Naive thymus-derived CD4-positive, alpha-beta T cell (primary cell): Measurements from ENCODE around the gene TNFRSF1A. TPM values are rescaled to one million over a fixed set of nuclear protein-coding genes. Genes with fewer than 3 reads are reported as not detected.
A peak's percentile ranks its signal among the peaks of the same experiment; 100 is the strongest.

Source experiments
- ATAC-seq: fragments of 150-1000 bp; cut with Tn5 transposase; 2 replicates; pipeline ENCODE4 v1.10.0; 2021; ENCODE audit warnings: mild to moderate bottlenecking, moderate library complexity
- CTCF ChIA-PET: fragments of 350-600 bp; sonication (Branson Sonifier 250); formaldehyde crosslinking; loops from one replicate; lab custom pipeline; 2021; ENCODE audit warnings: antibody characterized with exemption; lab: Charles Lee
- POLR2A ChIA-PET: fragments of 350-600 bp; sonication (Branson Sonifier 250); formaldehyde crosslinking; loops from one replicate; lab custom pipeline; 2021; ENCODE audit warnings: antibody characterized with exemption, inconsistent platforms; lab: Charles Lee
- DNase-seq, 9 donors: peaks; one replicate each; pipeline versions ENCODE4 v3.0.0 to v3.0.0-alpha.2; 2020 to 2022; ENCODE audit warnings: mixed read lengths in 1 of 9
- H3K27ac ChIP-seq: one replicate; pipeline ENCODE4 v1.7.0; 2013; ENCODE audit warnings: mild to moderate bottlenecking, low read depth, low read length, moderate library complexity
- H3K27me3 ChIP-seq, 2 donors: one replicate each; pipeline ENCODE4 v1.7.0; 2013; ENCODE audit warnings: low read length in 2 of 2, mild to moderate bottlenecking in 2 of 2, moderate library complexity in 2 of 2; ENCODE audit not compliant: control insufficient read depth in 2 of 2, insufficient read depth in 2 of 2
- H3K36me3 ChIP-seq, 3 experiments: 1 replicate in 2 of 3; 2 replicates in 1 of 3; pipeline ENCODE4 v1.7.0; 2013; ENCODE audit warnings: low read length in 3 of 3, mild to moderate bottlenecking in 3 of 3, moderate library complexity in 1 of 3; ENCODE audit not compliant: insufficient read depth in 3 of 3, control insufficient read depth in 2 of 3
- H3K4me1 ChIP-seq, 2 donors: one replicate each; pipeline ENCODE4 v1.7.0; 2013; ENCODE audit warnings: low read length in 2 of 2, mild to moderate bottlenecking in 2 of 2, moderate library complexity in 1 of 2; ENCODE audit not compliant: control insufficient read depth in 2 of 2, insufficient read depth in 2 of 2
- H3K4me3 ChIP-seq: 2 replicates; pipeline ENCODE4 v1.7.0; 2013; ENCODE audit warnings: mild to moderate bottlenecking, low read length
- H3K9me3 ChIP-seq, 3 experiments: 1 replicate in 2 of 3; 2 replicates in 1 of 3; pipeline ENCODE4 v1.7.0; 2013; ENCODE audit warnings: low read length in 3 of 3; ENCODE audit not compliant: control insufficient read depth in 2 of 3
- H3K27ac Mint-ChIP-seq, 9 donors: one replicate each; pipeline ENCODE4 v1.8.0; 2020 to 2022; ENCODE audit warnings: mixed read lengths in 9 of 9, mild to moderate bottlenecking in 8 of 9, moderate library complexity in 5 of 9, inconsistent platforms in 2 of 9
- H3K27me3 Mint-ChIP-seq, 5 donors: one replicate each; pipeline ENCODE4 v1.8.0; 2021 to 2022; ENCODE audit warnings: mixed read lengths in 5 of 5, mild to moderate bottlenecking in 1 of 5
- H3K36me3 Mint-ChIP-seq, 5 donors: one replicate each; pipeline ENCODE4 v1.8.0; 2020 to 2022; ENCODE audit warnings: mixed read lengths in 5 of 5, mild to moderate bottlenecking in 3 of 5, inconsistent platforms in 1 of 5
- H3K4me1 Mint-ChIP-seq, 7 donors: one replicate each; pipeline ENCODE4 v1.8.0; 2020 to 2022; ENCODE audit warnings: mixed read lengths in 7 of 7, mild to moderate bottlenecking in 3 of 7, inconsistent platforms in 1 of 7
- H3K4me3 Mint-ChIP-seq, 10 donors: one replicate each; pipeline ENCODE4 v1.8.0; 2020 to 2022; ENCODE audit warnings: mild to moderate bottlenecking in 10 of 10, mixed read lengths in 10 of 10, moderate library complexity in 6 of 10, inconsistent platforms in 2 of 10
- H3K9me3 Mint-ChIP-seq, 11 donors: one replicate each; pipeline ENCODE4 v1.8.0; 2020 to 2022; ENCODE audit warnings: mixed read lengths in 11 of 11, mild to moderate bottlenecking in 4 of 11, inconsistent platforms in 1 of 11, moderate library complexity in 1 of 11
- intact Hi-C, 2 donors: fragments of 100-400 bp; cut with micrococcal nuclease; formaldehyde crosslinking; loops; one replicate each; pipeline ENCODE4 v1.15.1; 2023
- polyA plus RNA-seq, 2 donors: library from polyadenylated mRNA; unstranded; fragments of 300-500 nt; fragmentation: Illumina TruSeq; gene quantifications; one replicate each; pipeline ENCODE4 v1.2.3, GENCODE V29; 2021
- total RNA-seq, 6 experiments: library from RNA in 5 of 6; stranded (reverse) in 5 of 6; gene quantifications; 1 replicate in 5 of 6; 2 replicates in 1 of 6; pipeline ENCODE4 v1.2.3 and lab custom pipeline; 2021 to 2026

TNFRSF1A gene
- total and polyA plus RNA-seq, 7 experiments from 2014 or later = 24.1 to 99.4 (median 57.4) TPM

DNA sequence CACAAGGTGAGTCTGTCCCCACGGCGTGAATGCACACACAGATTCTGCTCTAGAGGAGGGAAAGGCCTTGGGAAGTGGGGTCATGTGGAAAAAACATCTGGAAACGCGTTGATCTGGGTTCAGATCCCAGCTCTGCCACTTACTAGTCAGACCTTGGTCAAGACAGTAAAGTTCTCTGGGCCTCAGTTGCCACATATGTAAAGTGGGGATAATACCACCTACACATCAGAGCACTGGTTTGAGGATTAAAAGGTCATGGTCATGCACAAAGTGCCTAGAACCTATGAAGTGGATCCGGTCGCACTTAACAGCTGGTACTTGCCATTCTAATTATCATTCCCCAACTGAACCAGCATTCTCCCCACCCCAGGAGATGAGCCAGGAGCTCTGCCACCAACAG, 26.7 kb downstream of the TNFRSF1A start:
- Histone ChIP-seq H3K36me3 (no peaks in the 10 kb centered on the region), H3K4me1 (peaks cover 10 to 15% of the 10 kb centered on the region in 2 donors), H3K9me3 (no peaks in the 10 kb centered on the region), H3K4me3 (no peak overlapping the region), H3K27me3 (peaks cover 0 to 7% of the 10 kb centered on the region in 2 donors), H3K27ac (no peak overlapping the region)
- DNase-seq = no peak
- no peak overlapping the region for H3K4me3 Mint-ChIP-seq
- H3K4me1 Mint-ChIP-seq = peaks cover 20 to 27% (median 23%) of the 10 kb centered on the region in 7 donors
- H3K9me3 Mint-ChIP-seq = no peaks in the 10 kb centered on the region
- H3K27me3 Mint-ChIP-seq = peaks cover 0 to 17% (median 0%) of the 10 kb centered on the region in 5 donors
- H3K36me3 Mint-ChIP-seq = peaks cover 0 to 2% (median 0%) of the 10 kb centered on the region in 5 donors
- no peak overlapping the region for H3K27ac Mint-ChIP-seq
- POLR2A ChIA-PET = interaction anchor here (0.6 kb wide), 1 partner anchor 167 kb away, joined by 5 read pairs; no protein-coding TSS in a partner anchor
- intact Hi-C loops = no loop called here
- CTCF ChIA-PET = interaction anchor here (1.1 kb wide), 1 partner anchor 10 kb away, joined by 3 read pairs; no protein-coding TSS in a partner anchor
- no peak for ATAC-seq

DNA sequence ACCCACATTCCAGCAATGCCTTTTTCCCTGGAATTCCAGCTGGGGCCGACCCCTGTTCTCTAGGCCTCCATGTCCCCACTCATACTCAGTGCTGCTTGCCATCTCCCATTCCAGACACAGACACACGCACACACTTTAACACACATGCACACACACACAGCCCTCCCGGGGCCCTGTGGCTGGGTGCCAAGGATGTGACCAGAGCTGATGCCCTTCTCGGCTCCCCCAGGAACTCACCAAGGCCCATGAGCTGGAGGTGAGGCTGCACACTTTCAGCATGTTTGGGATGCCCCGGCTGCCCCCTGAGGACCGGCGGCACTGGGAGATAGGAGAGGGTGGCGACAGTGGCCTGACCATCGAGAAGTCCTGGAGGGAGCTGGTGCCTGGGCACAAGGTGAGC, 27.1 kb downstream of the TNFRSF1A start:
- no peaks in the 10 kb centered on the region for H3K36me3 ChIP-seq
- peaks cover 0 to 7% of the 10 kb centered on the region in 2 donors for H3K27me3 ChIP-seq
- H3K9me3 Mint-ChIP-seq = no peaks in the 10 kb centered on the region
- ATAC-seq (no peak), DNase-seq (no peak)
- H3K36me3 Mint-ChIP-seq = no peaks in the 10 kb centered on the region
- no peak overlapping the region for H3K4me3 Mint-ChIP-seq
- POLR2A ChIA-PET = interaction anchor here (0.6 kb wide), 1 partner anchor 167 kb away, joined by 5 read pairs; no protein-coding TSS in a partner anchor
- H3K4me3 ChIP-seq = no peak overlapping the region
- no peaks in the 10 kb centered on the region for H3K9me3 ChIP-seq
- no peak overlapping the region for H3K27ac Mint-ChIP-seq
- H3K4me1 ChIP-seq = peaks cover 10 to 15% of the 10 kb centered on the region in 2 donors
- intact Hi-C loops = no loop called here
- peaks cover 16 to 24% (median 21%) of the 10 kb centered on the region in 7 donors for H3K4me1 Mint-ChIP-seq
- H3K27me3 Mint-ChIP-seq = peaks cover 0 to 18% (median 0%) of the 10 kb centered on the region in 5 donors
- no peak overlapping the region for H3K27ac ChIP-seq
- CTCF ChIA-PET = interaction anchor here (1.1 kb wide), 1 partner anchor 10 kb away, joined by 3 read pairs; no protein-coding TSS in a partner anchor

DNA sequence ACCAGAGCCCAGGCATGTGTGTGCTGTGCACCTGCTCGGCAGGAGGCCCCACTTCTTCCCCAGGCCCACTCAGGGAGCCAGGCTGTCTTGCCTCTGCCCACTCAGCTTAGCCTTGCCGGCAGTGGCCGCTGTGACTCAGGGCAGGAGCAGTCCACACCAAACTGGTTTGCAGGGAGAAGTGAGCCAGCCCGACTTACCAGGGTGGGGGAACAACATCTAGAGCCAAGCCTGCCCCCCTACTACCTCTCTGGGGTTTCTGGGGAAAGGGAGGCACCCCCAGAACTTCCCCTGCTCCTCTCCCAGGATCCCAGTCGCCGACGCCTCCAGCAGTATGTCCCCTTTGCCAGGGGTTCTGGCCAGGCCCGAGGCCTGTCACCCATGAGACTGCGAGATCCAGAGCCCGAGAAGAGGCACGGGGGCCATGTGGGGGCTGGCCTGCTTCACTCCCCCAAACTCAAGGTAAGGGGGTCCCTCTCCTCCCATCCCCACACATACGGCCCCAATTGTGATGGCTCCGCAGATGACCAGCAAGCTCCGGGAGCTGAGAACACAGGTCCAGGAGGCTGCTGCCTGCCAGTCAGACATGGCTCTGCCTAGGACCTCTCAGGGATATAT, 28.4 kb downstream of the TNFRSF1A start:
- ChIA-PET CTCF (interaction anchor here (1.0 kb wide), 1 partner anchor 10 kb away, joined by 3 read pairs; no protein-coding TSS in a partner anchor), POLR2A (no interaction called here)
- no peak overlapping the region for H3K4me3 ChIP-seq
- no peaks in the 10 kb centered on the region for H3K36me3 ChIP-seq
- Mint-ChIP-seq H3K27me3 (peaks cover 6 to 25% (median 8%) of the 10 kb centered on the region in 5 donors), H3K4me1 (peaks cover 10 to 16% (median 10%) of the 10 kb centered on the region in 7 donors), H3K4me3 (no peak overlapping the region), H3K36me3 (no peaks in the 10 kb centered on the region), H3K9me3 (no peaks in the 10 kb centered on the region), H3K27ac (no peak overlapping the region)
- DNase-seq = no peak
- ATAC-seq = no peak
- H3K9me3 ChIP-seq = no peaks in the 10 kb centered on the region
- H3K27ac ChIP-seq = no peak overlapping the region
- H3K27me3 ChIP-seq = peaks cover 0 to 7% of the 10 kb centered on the region in 2 donors
- intact Hi-C loops = no loop called here
- H3K4me1 ChIP-seq = peaks cover 4 to 10% of the 10 kb centered on the region in 2 donors

DNA sequence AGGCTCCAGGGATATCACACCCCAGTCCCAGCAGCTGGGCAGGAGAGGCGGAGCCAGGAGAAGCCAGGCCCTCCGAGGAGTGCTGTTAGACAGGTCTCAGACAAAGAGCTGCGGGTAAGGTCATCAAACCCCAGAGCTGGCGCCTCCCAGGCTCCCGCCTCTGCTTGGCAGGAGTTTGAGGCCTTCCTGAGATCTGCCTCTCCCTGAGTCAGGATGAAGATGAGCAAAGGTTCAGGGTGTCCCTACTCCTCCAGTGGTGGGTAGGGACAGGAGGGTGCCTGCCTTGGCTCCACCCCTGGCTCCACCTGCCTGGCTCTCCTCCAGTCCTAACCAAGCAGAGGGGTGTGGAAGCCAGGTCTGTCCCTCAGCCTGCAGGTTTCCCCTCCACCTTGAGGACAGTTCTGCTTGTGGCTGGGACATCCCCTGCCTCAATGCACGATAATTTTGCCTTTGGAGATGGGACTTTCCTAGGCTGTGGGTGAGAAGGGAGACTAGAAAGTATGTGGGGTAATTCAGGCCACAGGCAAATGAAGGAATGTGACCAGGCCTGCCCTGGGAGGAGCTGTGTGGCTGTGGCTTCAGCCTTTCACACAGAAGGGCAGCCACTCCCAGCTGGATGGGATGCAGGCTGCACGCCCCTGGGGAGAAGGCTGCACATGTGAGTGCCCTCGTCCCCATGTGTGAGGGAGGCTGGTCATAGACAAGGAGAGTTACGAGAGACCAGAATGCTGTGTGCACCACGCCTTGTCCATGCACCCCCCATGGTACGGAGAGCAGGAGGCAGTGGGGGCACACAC, 29.1 kb downstream of the TNFRSF1A start:
- intact Hi-C loops = no loop called here
- no peaks in the 10 kb centered on the region for H3K36me3 ChIP-seq
- ChIA-PET CTCF (no interaction called here), POLR2A (no interaction called here)
- ATAC-seq = peak; percentile 33
- H3K9me3 ChIP-seq = no peaks in the 10 kb centered on the region
- H3K4me1 Mint-ChIP-seq = peaks cover 3 to 9% (median 3%) of the 10 kb centered on the region in 7 donors
- H3K27me3 Mint-ChIP-seq = peaks cover 6 to 31% (median 8%) of the 10 kb centered on the region in 5 donors
- H3K27ac Mint-ChIP-seq = no peak overlapping the region
- H3K4me3 Mint-ChIP-seq = no peak overlapping the region
- H3K27me3 ChIP-seq = peaks cover 0 to 7% of the 10 kb centered on the region in 2 donors
- H3K27ac ChIP-seq = no peak overlapping the region
- H3K4me1 ChIP-seq = peaks cover 0 to 3% of the 10 kb centered on the region in 2 donors
- DNase-seq = peak in 1 of 9 donors; percentile 38
- no peak overlapping the region for H3K4me3 ChIP-seq
- no peaks in the 10 kb centered on the region for H3K9me3 Mint-ChIP-seq
- no peaks in the 10 kb centered on the region for H3K36me3 Mint-ChIP-seq

DNA sequence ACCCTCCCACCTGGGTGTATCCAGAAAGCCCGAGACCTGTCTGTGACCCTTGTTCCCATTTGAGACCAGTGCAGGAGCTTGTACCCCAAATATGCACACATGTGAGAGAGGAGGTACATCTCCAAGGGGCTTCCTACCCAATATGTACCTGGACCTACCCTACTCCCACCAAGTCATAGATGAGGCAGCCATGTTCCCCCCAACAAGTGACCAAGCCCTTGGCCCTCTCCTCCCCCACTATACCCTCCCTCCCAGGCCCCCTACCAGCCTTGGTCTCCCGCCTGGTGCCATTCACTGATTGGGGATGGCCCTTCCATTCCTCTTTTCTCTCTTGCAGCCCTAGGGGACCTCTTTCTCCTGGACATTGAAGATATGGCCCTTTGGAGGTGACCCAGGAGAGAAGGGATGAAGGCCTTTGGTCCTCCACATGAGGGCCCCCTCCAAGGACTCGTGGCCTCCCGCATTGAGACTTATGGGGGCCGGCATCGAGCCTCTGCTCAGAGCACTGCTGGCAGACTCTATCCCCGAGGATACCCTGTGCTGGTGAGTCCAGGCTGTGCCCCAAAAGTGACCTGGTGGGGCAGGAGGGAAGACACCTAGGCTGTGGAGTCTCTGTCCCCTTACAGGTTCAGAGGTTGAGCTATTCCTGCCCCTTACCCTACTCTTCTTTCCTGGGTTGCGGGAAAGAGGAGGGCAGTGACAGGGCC, 29.9 kb downstream of the TNFRSF1A start:
- H3K9me3 Mint-ChIP-seq = no peaks in the 10 kb centered on the region
- ChIA-PET CTCF (no interaction called here), POLR2A (no interaction called here)
- peaks cover 6 to 33% (median 8%) of the 10 kb centered on the region in 5 donors for H3K27me3 Mint-ChIP-seq
- ATAC-seq (no peak), DNase-seq (no peak)
- no peak overlapping the region for H3K4me3 Mint-ChIP-seq
- H3K36me3 Mint-ChIP-seq = no peaks in the 10 kb centered on the region
- Histone ChIP-seq H3K36me3 (no peaks in the 10 kb centered on the region), H3K4me3 (no peak overlapping the region), H3K27me3 (peaks cover 0 to 7% of the 10 kb centered on the region in 2 donors), H3K9me3 (no peaks in the 10 kb centered on the region), H3K4me1 (no peaks in the 10 kb centered on the region), H3K27ac (no peak overlapping the region)
- H3K27ac Mint-ChIP-seq = no peak overlapping the region
- intact Hi-C loops = no loop called here
- H3K4me1 Mint-ChIP-seq = peaks cover 0 to 7% (median 0%) of the 10 kb centered on the region in 7 donors
